Prostate gland (tissue), 2 donors: ENCODE data around the gene RPL3.

Experiments used
- CTCF ChIP-seq, 4 experiments: fragments of 200-600 bp in 2 of 4; fragments of 450-650 bp in 2 of 4; sonication (generic) in 2 of 4; IDR thresholded peaks; 1 replicate in 3 of 4; 2 replicates in 1 of 4; pipeline ENCODE4 v1.5.1; 2016 to 2019; ENCODE audit warnings: antibody characterized with exemption in 4 of 4, mild to moderate bottlenecking in 2 of 4, moderate library complexity in 2 of 4
- POLR2A ChIP-seq: fragments of 450-650 bp; IDR thresholded peaks from one replicate; pipeline ENCODE4 v1.6.1; 2016; ENCODE audit warnings: antibody characterized with exemption, mild to moderate bottlenecking
- POLR2AphosphoS5 ChIP-seq: sonication (generic); formaldehyde crosslinking; IDR thresholded peaks from one replicate; pipeline ENCODE4 v1.6.1; 2017; ENCODE audit warnings: antibody characterized with exemption

GRCh38 chr22:39369186-39369585 lies 49.8 kb upstream of the RPL3 start:
- TF ChIP-seq POLR2A (no peak), CTCF (IDR thresholded peaks at IDR 0.05) (no peak), POLR2AphosphoS5 (no peak)
